ENCODE results near the gene KCNQ1OT1. TPM values are rescaled to one million over a fixed set of nuclear protein-coding genes. Genes with fewer than 3 reads are reported as not detected.

KCNQ1OT1 gene
- total RNA-seq, 2 experiments from 2014 or later = 0.19 to 0.22 TPM

DNA sequence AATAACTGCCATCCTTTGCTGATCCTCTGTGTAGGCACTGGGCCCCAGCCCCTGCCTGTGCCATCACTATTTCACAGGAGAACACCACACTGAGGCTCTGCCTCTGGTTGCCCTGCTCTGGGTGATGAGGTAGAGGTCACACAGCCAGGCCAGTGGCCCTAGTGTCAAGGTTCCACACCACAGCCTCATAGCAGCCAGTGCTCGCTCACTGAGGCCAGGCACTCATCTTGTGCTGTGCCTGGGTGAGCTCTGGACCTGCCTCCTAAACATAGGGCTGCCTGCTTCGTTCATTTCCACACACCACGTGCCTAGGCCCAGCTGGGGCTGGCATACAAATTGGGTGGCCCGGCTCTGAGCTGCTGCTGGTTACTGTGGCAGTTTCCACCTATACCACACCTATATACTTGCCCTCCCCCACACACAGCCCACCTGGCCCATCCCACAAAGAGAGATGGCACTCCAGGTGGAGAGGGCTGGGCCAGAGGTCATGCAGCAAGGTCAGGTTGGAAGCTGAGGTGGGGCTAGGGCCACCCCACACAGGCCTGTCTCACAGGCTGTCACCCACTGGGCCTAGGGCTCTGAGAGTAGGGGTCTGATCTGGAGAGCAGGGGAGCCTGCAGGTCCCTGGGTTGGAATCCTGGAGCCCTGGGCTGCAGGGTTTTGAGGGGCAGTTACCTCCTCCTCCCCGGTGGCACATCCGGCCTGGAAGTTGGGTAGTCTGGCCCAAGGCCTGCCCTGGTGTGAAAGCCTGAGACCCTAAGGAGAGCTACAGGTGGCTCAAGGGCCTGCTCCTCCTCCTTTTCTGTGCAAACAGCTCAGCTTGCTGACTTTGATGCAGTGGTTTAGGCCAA is 11.2 kb downstream of the KCNQ1OT1 start:
- DNase-seq = no peak
- Mint-ChIP-seq H3K27ac (peak overlapping the region; percentile 62), H3K9me3 (no peaks in the 10 kb centered on the region), H3K4me1 (no peaks in the 10 kb centered on the region), H3K36me3 (ENCODE audit: low read depth) (no peaks in the 10 kb centered on the region), H3K4me3 (no peak overlapping the region), H3K27me3 (no peaks in the 10 kb centered on the region)
- CTCF ChIA-PET = no interaction called here
- POLR2A ChIA-PET = no interaction called here

- no peak overlapping the region for H3K27ac Mint-ChIP-seq
- no peak for DNase-seq
- H3K36me3 Mint-ChIP-seq (ENCODE audit: low read depth) = no peaks in the 10 kb centered on the region
- ChIA-PET CTCF (no interaction called here), POLR2A (no interaction called here)
- H3K9me3 Mint-ChIP-seq = no peaks in the 10 kb centered on the region
- H3K4me3 Mint-ChIP-seq = no peak overlapping the region
- H3K4me1 Mint-ChIP-seq = no peaks in the 10 kb centered on the region
- H3K27me3 Mint-ChIP-seq = no peaks in the 10 kb centered on the region
These were observed 12.0 kb downstream of the KCNQ1OT1 start for GRCh38 chr11:2687782-2688191.

DNA sequence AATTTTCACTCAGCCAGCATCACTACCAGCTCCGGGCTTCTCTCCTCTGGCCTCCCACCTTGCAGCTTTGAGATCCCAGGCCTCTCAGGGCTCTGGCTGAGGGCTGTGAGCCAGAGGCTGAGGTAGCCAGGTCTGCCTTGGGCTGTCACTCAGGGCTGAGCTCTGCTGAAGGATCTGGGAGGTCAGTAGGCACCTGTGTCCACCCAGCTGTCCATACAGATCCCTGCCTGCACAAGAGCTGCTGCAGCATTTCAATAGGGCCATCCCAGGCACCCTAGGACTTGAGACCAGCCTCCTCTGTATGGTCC is 12.6 kb downstream of the KCNQ1OT1 start:
- Mint-ChIP-seq H3K9me3 (no peaks in the 10 kb centered on the region), H3K27ac (no peak overlapping the region), H3K36me3 (ENCODE audit: low read depth) (no peaks in the 10 kb centered on the region), H3K4me1 (no peaks in the 10 kb centered on the region), H3K27me3 (no peaks in the 10 kb centered on the region), H3K4me3 (no peak overlapping the region)
- ChIA-PET POLR2A (no interaction called here), CTCF (interaction anchor here (0.6 kb wide), 1 partner anchor 751 kb away, joined by 4 read pairs; no protein-coding TSS in a partner anchor)
- DNase-seq = no peak

DNA sequence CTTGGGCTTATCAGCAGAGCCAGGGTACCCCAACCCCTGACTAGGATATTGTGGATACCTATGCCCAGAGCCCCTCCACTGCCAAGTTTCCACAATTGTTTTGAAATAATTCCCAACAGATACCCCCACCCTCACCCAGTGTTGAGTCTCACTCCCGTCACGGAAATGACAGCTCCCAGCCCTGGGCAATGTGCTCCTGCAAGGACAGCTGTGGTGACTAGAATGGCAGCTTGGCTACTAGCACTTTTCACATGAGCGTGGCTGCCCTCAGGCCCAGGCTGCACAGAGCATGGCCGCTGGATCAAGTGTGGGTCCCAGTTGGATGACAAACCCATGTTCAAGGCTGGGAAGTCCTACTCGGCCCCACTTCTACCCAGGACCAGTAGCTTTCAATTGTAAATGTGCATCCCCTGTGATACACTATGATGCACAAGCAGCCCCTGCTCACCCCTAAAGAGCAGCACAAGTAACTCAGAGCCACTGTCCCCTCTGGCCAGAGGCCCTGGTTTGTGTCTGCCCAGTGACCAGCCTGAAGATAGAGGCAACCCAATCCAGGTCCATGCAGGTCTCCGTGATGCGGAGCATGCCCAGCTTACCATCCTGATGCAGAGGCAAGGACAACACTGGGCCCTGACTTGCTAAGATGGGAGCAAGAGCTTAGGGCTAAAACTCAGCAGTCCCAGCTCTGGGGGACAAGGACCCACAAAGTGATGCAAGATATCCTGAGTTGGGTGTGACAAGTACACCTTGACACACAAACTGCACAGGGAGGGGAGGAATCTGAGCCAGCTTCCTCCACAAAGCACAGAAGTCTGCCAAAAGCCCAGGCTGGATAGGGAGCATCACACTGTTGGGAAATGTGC is 13.2 kb downstream of the KCNQ1OT1 start:
- H3K4me3 Mint-ChIP-seq = no peak overlapping the region
- H3K9me3 Mint-ChIP-seq = no peaks in the 10 kb centered on the region
- H3K36me3 Mint-ChIP-seq (ENCODE audit: low read depth) = no peaks in the 10 kb centered on the region
- H3K27me3 Mint-ChIP-seq = no peaks in the 10 kb centered on the region
- no peak for DNase-seq
- H3K4me1 Mint-ChIP-seq = peaks cover 2% of the 10 kb centered on the region
- no peak overlapping the region for H3K27ac Mint-ChIP-seq
- ChIA-PET CTCF (interaction anchor here (0.6 kb wide), 2 partner anchors 505 to 752 kb away, joined by 3 to 4 read pairs; no protein-coding TSS in a partner anchor), POLR2A (no interaction called here)

GRCh38 chr11:2685566-2686359 is 14.0 kb downstream of the KCNQ1OT1 start:
- Mint-ChIP-seq H3K36me3 (ENCODE audit: low read depth) (no peaks in the 10 kb centered on the region), H3K4me3 (no peak overlapping the region), H3K27me3 (no peaks in the 10 kb centered on the region), H3K9me3 (no peaks in the 10 kb centered on the region), H3K4me1 (peaks cover 4% of the 10 kb centered on the region), H3K27ac (no peak overlapping the region)
- DNase-seq = no peak
- ChIA-PET CTCF (interaction anchor here (0.6 kb wide), 1 partner anchor 506 kb away, joined by 3 read pairs; no protein-coding TSS in a partner anchor), POLR2A (no interaction called here)

- POLR2A ChIA-PET = no interaction called here
- Mint-ChIP-seq H3K4me1 (peaks cover 4% of the 10 kb centered on the region), H3K4me3 (no peak overlapping the region), H3K27me3 (no peaks in the 10 kb centered on the region), H3K27ac (no peak overlapping the region), H3K36me3 (ENCODE audit: low read depth) (no peaks in the 10 kb centered on the region), H3K9me3 (no peaks in the 10 kb centered on the region)
- CTCF ChIA-PET = no interaction called here
- no peak for DNase-seq
These were observed 14.7 kb downstream of the KCNQ1OT1 start for GRCh38 chr11:2685051-2685450.

- CTCF ChIA-PET = interaction anchor here (1.4 kb wide), 1 partner anchor 10 kb away, joined by 3 read pairs; no protein-coding TSS in a partner anchor
- Mint-ChIP-seq H3K36me3 (ENCODE audit: low read depth) (no peaks in the 10 kb centered on the region), H3K27ac (no peak overlapping the region), H3K4me1 (peaks cover 4% of the 10 kb centered on the region), H3K4me3 (no peak overlapping the region), H3K9me3 (no peaks in the 10 kb centered on the region), H3K27me3 (no peaks in the 10 kb centered on the region)
- POLR2A ChIA-PET = no interaction called here
- no peak for DNase-seq
These were observed 15.2 kb downstream of the KCNQ1OT1 start for GRCh38 chr11:2684581-2684980.

DNA sequence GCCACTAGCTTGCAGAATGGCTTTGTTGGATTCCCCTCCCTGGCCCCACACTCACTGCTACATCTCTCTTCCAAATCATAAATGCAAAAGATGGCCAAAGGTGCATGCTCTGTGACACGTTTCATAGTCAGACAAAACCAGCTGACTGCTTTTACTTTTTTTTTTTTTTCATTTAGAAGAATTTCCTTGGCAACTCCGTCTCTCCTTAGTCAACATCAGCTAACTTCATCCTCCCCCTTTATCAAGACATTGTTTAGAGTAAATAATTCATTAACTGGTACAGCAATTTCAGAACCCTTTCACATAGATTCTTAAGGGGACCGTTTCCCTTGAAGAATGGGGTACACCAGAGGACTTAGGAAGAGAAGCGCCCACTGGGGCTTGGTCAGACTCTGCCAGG is 16.0 kb downstream of the KCNQ1OT1 start:
- CTCF ChIA-PET = interaction anchor here (1.4 kb wide), 1 partner anchor 9 kb away, joined by 3 read pairs; no protein-coding TSS in a partner anchor
- no peak overlapping the region for H3K4me3 Mint-ChIP-seq
- H3K4me1 Mint-ChIP-seq = peaks cover 4% of the 10 kb centered on the region
- H3K9me3 Mint-ChIP-seq = no peaks in the 10 kb centered on the region
- H3K27ac Mint-ChIP-seq = no peak overlapping the region
- no peaks in the 10 kb centered on the region for H3K36me3 Mint-ChIP-seq (ENCODE audit: low read depth)
- H3K27me3 Mint-ChIP-seq = no peaks in the 10 kb centered on the region
- POLR2A ChIA-PET = no interaction called here
- DNase-seq = no peak

DNA sequence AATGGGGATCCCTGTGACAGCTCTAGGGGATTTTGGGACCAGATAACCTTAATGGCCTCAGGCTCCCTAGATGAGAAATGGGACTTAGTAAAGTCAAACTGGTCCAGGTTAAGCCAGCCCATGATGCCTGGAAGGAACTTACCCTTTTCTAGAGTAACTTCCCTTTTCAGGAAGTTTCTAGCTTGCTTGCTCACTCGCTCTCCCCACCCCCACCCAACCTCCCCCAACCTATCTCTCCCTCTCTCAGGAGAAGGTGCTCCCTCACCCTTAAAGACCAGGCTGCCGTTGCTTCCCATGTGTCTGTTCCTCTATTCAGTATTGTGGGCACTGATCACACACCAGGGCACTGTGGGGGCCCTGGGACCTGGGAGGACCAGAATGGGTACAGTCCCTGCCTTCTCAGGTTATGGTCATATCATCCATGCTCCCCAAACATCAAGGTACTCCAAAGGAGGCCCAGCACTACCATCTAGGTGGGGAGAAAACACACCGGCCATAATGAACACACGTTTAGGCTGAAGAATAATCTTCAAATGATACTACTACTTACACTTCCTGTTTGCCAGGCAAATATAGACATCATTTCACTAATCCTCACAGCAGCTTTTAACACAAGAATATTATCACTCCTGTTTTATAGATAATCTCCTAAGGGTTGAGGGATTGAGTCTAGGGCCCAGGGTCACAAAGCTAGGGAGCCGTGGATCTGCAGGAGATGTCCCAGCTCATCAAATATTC is 18.2 kb downstream of the KCNQ1OT1 start:
- Mint-ChIP-seq H3K27me3 (no peaks in the 10 kb centered on the region), H3K4me3 (no peak overlapping the region), H3K4me1 (peaks cover 4% of the 10 kb centered on the region), H3K36me3 (ENCODE audit: low read depth) (no peaks in the 10 kb centered on the region), H3K27ac (no peak overlapping the region), H3K9me3 (no peaks in the 10 kb centered on the region)
- ChIA-PET CTCF (interaction anchor here (2.0 kb wide), 1 partner anchor 9 kb away, joined by 5 read pairs; no protein-coding TSS in a partner anchor), POLR2A (no interaction called here)
- DNase-seq = no peak

- H3K36me3 Mint-ChIP-seq (ENCODE audit: low read depth) = no peaks in the 10 kb centered on the region
- peaks cover 4% of the 10 kb centered on the region for H3K4me1 Mint-ChIP-seq
- POLR2A ChIA-PET = no interaction called here
- no peaks in the 10 kb centered on the region for H3K27me3 Mint-ChIP-seq
- DNase-seq = no peak
- no peak overlapping the region for H3K27ac Mint-ChIP-seq
- no peaks in the 10 kb centered on the region for H3K9me3 Mint-ChIP-seq
- CTCF ChIA-PET = interaction anchor here (0.7 kb wide), 1 partner anchor 18 kb away, joined by 3 read pairs; no protein-coding TSS in a partner anchor
- no peak overlapping the region for H3K4me3 Mint-ChIP-seq
These were observed 20.6 kb downstream of the KCNQ1OT1 start for GRCh38 chr11:2679011-2679676.

GRCh38 chr11:2678396-2678795 is 21.4 kb downstream of the KCNQ1OT1 start:
- no peak overlapping the region for H3K4me3 Mint-ChIP-seq
- ChIA-PET CTCF (interaction anchor here (0.7 kb wide), 1 partner anchor 17 kb away, joined by 3 read pairs; no protein-coding TSS in a partner anchor), POLR2A (no interaction called here)
- H3K4me1 Mint-ChIP-seq = peaks cover 4% of the 10 kb centered on the region
- DNase-seq = no peak
- no peaks in the 10 kb centered on the region for H3K36me3 Mint-ChIP-seq (ENCODE audit: low read depth)
- no peaks in the 10 kb centered on the region for H3K9me3 Mint-ChIP-seq
- H3K27me3 Mint-ChIP-seq = no peaks in the 10 kb centered on the region
- H3K27ac Mint-ChIP-seq = no peak overlapping the region

DNA sequence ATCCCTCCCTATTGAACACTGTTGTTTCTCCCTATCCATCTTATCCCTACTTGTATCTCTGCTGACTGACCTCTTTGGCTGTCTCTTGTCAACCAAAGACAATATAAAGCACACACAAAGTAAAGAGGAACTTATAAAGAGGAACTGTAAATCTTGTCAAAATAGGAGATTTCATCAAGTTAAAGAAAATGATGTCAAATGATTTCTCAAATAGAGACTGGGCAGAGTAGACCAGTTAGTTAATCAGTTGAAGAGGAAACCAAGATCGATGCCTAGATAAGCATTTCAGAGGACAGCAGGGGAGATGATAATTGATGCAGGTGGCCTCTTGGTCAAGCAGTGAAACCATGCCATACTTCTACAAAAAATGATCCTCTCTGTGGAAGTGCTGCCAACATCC is 22.7 kb downstream of the KCNQ1OT1 start:
- CTCF ChIA-PET = no interaction called here
- no peaks in the 10 kb centered on the region for H3K27me3 Mint-ChIP-seq
- H3K9me3 Mint-ChIP-seq = no peaks in the 10 kb centered on the region

More for the DNA sequence above, 22.7 kb downstream of the KCNQ1OT1 start:
- no peaks in the 10 kb centered on the region for H3K36me3 Mint-ChIP-seq (ENCODE audit: low read depth)
- H3K4me1 Mint-ChIP-seq = peaks cover 4% of the 10 kb centered on the region
- POLR2A ChIA-PET = no interaction called here
- DNase-seq = no peak
- H3K27ac Mint-ChIP-seq = no peak overlapping the region
- no peak overlapping the region for H3K4me3 Mint-ChIP-seq

All from activated CD4-positive, alpha-beta T cell treated with anti-CD3 and anti-CD28 coated beads, Interleukin-2, amount 10 ng/mL, durations not matched to agents 7 days and 5 days (primary cell).